ENCODE results near the gene TANGO2. TPM values are rescaled to one million over a fixed set of nuclear protein-coding genes. Genes with fewer than 3 reads are reported as not detected.

The TANGO2 gene
- total RNA-seq, 1 donor from 2014 or later: 8.2 TPM

- no peak for FAIRE-seq
- DNase-seq (ENCODE audit: low spot score in 2 of 2): peak in 1 of 2 donors; percentile 34
Observed at GRCh38 chr22:20080776-20081654, 60.1 kb downstream of the TANGO2 start.

GRCh38 chr22:20083157-20083890, 62.4 kb downstream of the TANGO2 start:
- DNase-seq (ENCODE audit: low spot score in 2 of 2) (no peak), FAIRE-seq (no peak)

GRCh38 chr22:20083891-20084546, 63.1 kb downstream of the TANGO2 start:
- no peak for FAIRE-seq
- DNase-seq (ENCODE audit: low spot score in 2 of 2): no peak

GRCh38 chr22:20084547-20085413, 63.9 kb downstream of the TANGO2 start:
- no peak for FAIRE-seq
- no peak for DNase-seq (ENCODE audit: low spot score in 2 of 2)

- no peak for FAIRE-seq
Observed at GRCh38 chr22:20085651-20086050, 64.7 kb downstream of the TANGO2 start.

GRCh38 chr22:20086101-20086599, 65.2 kb downstream of the TANGO2 start:
- no peak for FAIRE-seq
- DNase-seq (ENCODE audit: low spot score in 2 of 2): no peak

More at GRCh38 chr22:20085651-20086050, 64.7 kb downstream of the TANGO2 start:
- no peak for DNase-seq (ENCODE audit: low spot score in 2 of 2)

GRCh38 chr22:20086763-20087162, 65.9 kb downstream of the TANGO2 start:
- FAIRE-seq (no peak), DNase-seq (ENCODE audit: low spot score in 2 of 2) (no peak)

- DNase-seq (ENCODE audit: low spot score in 2 of 2): no peak
- FAIRE-seq: no peak
Observed at GRCh38 chr22:20087319-20088262, 66.7 kb downstream of the TANGO2 start.

- DNase-seq (ENCODE audit: low spot score in 2 of 2) (no peak), FAIRE-seq (no peak)
Observed at GRCh38 chr22:20088263-20088648, 67.3 kb downstream of the TANGO2 start.

- DNase-seq (ENCODE audit: low spot score in 2 of 2): no peak
- FAIRE-seq: no peak
Observed at GRCh38 chr22:20089226-20089976, 68.5 kb downstream of the TANGO2 start.

GRCh38 chr22:20089977-20090729, 69.2 kb downstream of the TANGO2 start:
- DNase-seq (ENCODE audit: low spot score in 2 of 2) (no peak), FAIRE-seq (no peak)

GRCh38 chr22:20090730-20091240, 69.9 kb downstream of the TANGO2 start:
- no peak for DNase-seq (ENCODE audit: low spot score in 2 of 2)
- FAIRE-seq: no peak

GRCh38 chr22:20091690-20092476, 71.0 kb downstream of the TANGO2 start:
- FAIRE-seq (no peak), DNase-seq (ENCODE audit: low spot score in 2 of 2) (no peak)

GRCh38 chr22:20092477-20092854, 71.6 kb downstream of the TANGO2 start:
- no peak for DNase-seq (ENCODE audit: low spot score in 2 of 2)
- FAIRE-seq: no peak

- DNase-seq (ENCODE audit: low spot score in 2 of 2) (no peak), FAIRE-seq (no peak)
Observed at GRCh38 chr22:20093418-20094196, 72.7 kb downstream of the TANGO2 start.

All from frontal cortex (tissue), 4 donors.